Measurements from ENCODE around the gene C16orf90.

GRCh38 chr16:3509470-3509928 is 14.2 kb upstream of the C16orf90 start:
- TF ChIP-seq CTCF (conservative IDR thresholded peaks at IDR 0.05; ENCODE audit: low read depth, low read length) (no peak), EZH2phosphoT487 (IDR thresholded peaks at IDR 0.05; ENCODE audit: borderline replicate concordance, low read length) (no peak), EZH2 (IDR thresholded peaks at IDR 0.05; ENCODE audit: low read length, unreplicated experiment) (no peak)

Measured in PC-3 (cell line).